Measurements from ENCODE around the gene ATP6V0D1. TPM values are rescaled to one million over a fixed set of nuclear protein-coding genes. Genes with fewer than 3 reads are reported as not detected.

The ATP6V0D1 gene
- polyA plus RNA-seq, 4 donors = 89.4 to 94.5 (median 92.3) TPM

- no peak for DNase-seq (ENCODE audit: low read depth in 4 of 4, low spot score in 2 of 4)
Measured at GRCh38 chr16:67445913-67446907, 34.7 kb downstream of the ATP6V0D1 start.

DNA sequence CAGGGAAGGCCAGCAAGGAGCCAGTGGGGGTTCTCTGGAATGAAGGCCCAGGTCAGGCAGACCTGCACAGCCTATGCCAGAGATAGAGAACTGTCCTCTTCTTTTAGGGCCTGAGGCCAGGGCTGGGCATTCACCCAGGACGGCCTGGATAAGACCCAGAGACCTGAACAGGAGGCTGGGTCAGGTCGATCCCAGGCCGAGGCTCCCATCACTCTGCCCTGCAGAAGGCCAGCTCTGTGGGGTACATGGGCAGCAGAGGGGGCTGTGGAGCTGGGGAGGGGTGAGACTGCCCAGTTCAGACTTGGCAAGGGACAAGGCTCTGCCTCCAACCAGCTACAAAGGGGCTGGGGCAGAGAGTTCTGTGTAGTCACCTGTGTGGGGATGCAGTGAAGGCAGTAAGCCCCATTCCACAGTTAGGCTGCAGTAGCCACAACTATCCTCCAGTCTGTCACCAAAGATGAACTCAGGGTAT is 35.5 kb downstream of the ATP6V0D1 start:
- no peak for DNase-seq (ENCODE audit: low read depth in 4 of 4, low spot score in 2 of 4)

- no peak for DNase-seq (ENCODE audit: low read depth in 4 of 4, low spot score in 2 of 4)
Measured at GRCh38 chr16:67445126-67445426, 35.9 kb downstream of the ATP6V0D1 start.

DNA sequence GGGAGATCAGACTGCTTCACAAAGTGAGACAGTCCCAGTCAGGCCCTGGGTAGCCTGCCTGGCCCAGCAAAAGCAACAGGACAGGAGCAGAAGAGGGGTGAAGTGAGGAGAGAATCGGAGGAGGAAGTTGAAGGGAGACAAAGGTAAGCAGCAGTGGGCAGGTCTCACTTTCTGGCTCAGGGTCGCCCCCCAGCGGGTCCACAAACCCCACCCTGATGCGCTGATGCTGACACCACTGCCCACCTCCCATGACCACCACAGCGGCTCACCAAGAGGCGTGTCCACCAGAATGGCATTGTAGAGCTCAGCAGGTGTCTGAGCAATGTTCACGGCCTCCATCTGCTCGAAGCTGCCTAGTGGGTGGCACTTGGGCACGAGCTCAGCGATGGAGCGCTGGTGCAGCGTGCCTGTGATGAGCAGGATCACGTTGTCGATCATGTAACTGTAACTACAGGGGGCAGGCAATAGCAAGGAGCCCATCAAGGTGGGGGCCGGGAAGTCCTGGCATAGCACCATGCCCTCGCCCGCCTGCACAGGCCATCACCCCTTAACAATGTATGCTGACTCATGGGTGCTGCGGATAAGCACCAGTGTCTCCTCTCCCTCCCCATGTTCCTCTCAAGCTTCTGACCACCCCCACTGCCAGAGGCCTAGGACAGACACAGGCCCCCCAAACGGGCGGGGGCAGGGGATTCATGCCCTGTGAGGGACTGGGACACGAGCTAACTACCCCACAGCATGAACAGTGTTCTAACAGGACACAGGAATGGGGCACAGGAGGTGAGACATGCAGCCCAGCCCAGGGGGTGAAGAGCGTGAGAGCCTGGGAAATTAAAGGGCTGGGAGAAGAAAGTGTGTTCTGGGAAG is 36.5 kb downstream of the ATP6V0D1 start:
- DNase-seq (ENCODE audit: low read depth in 4 of 4, low spot score in 2 of 4) = no peak

GRCh38 chr16:67443265-67443664 is 37.7 kb downstream of the ATP6V0D1 start:
- no peak for DNase-seq (ENCODE audit: low read depth in 4 of 4, low spot score in 2 of 4)

- no peak for DNase-seq (ENCODE audit: low read depth in 4 of 4, low spot score in 2 of 4)
Measured at GRCh38 chr16:67442581-67443255, 38.2 kb downstream of the ATP6V0D1 start.

DNA sequence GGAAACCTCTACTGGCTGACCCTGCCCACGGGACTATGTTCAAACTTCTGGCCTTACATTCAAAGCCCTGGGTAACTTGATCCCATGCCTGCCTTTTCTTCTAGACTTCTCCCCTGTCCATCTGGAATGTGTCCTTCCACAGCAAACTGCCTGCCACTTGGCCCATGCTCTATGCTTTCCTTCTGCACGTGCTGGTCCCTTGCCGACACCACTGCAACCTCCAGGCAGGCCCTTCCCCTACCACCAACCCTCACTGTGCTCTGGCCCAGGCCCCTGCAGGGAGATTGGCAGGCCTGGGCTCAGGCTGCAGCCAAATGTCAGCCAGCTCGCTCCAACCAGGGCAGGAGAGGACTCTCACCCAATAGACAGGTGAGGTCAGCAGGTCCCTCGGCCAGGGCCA is 39.0 kb downstream of the ATP6V0D1 start:
- no peak for DNase-seq (ENCODE audit: low read depth in 4 of 4, low spot score in 2 of 4)

- DNase-seq (ENCODE audit: low read depth in 4 of 4, low spot score in 2 of 4) = no peak
Measured at GRCh38 chr16:67441271-67441753, 39.6 kb downstream of the ATP6V0D1 start.

GRCh38 chr16:67438824-67439393 is 42.0 kb downstream of the ATP6V0D1 start:
- DNase-seq (ENCODE audit: low read depth in 4 of 4, low spot score in 2 of 4) = no peak

DNA sequence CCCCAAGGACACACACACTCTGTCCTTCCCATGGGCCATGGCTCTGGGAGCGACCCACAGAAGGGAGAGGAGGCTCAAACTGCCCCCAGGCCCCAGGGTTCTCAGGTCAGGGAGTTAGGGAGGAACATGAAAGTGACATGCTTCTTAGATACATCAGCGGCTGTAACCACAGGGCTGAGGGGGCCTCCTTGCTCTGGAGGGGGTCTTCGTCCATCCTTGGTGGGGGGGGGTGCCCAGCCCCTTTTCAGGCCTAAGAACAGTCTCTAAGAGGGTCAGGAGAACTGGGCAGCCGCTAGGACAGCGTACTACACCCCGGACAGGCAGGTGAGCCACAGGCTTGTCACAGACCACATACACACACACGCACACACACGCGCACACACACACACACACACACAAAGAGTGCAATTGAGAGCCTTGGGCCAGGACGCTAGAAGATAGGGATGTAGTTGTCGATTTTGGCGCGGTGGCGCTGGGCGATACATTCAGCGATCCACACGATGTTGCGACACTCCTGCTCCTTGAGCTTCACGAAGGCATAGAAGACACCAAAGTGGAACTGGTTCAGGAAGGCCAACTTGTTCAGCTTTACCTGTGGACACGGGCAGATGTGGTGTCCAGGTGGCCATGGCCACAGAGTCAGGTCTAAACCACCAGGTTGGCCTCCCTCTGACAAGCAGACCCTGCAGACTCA is 42.7 kb downstream of the ATP6V0D1 start:
- no peak for DNase-seq (ENCODE audit: low read depth in 4 of 4, low spot score in 2 of 4)

DNA sequence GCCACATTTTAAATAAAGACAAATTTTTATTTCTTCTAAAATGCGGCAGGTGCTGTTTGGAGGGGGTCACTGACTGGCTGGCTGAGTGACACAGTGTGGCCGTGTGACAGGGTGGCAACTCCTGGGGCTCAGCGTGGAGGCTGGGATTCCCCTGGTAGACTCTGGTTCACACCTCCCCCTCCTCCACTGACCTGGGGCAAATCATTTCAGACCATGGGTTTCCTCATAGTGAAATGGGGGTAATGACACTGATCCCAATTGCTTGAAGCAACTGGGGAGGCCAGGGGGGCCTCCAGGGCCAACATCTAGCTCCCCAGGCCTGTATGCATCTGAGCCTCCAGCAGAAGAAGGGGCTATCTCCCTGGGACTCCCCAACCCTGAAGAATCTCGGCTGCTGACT is 43.4 kb downstream of the ATP6V0D1 start:
- DNase-seq (ENCODE audit: low read depth in 4 of 4, low spot score in 2 of 4) = no peak

- no peak for DNase-seq (ENCODE audit: low read depth in 4 of 4, low spot score in 2 of 4)
Measured at GRCh38 chr16:67436640-67437193, 44.2 kb downstream of the ATP6V0D1 start.

DNA sequence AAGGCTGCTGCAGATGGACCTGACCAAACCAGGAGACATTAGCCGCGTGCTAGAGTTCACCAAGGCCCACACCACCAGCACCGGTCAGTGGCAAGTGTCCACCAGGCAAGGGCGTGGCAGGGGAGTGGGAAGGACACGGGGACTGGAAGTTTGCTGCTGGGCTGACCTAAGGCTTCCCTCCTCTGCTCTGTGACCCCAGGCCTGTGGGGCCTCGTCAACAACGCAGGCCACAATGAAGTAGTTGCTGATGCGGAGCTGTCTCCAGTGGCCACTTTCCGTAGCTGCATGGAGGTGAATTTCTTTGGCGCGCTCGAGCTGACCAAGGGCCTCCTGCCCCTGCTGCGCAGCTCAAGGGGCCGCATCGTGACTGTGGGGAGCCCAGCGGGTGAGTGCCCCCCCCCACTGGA is 45.2 kb downstream of the ATP6V0D1 start:
- DNase-seq (ENCODE audit: low read depth in 4 of 4, low spot score in 2 of 4) = no peak

- no peak for DNase-seq (ENCODE audit: low read depth in 4 of 4, low spot score in 2 of 4)
Measured at GRCh38 chr16:67433131-67433719, 47.7 kb downstream of the ATP6V0D1 start.

- DNase-seq (ENCODE audit: low read depth in 4 of 4, low spot score in 2 of 4) = no peak
Measured at GRCh38 chr16:67432506-67432890, 48.5 kb downstream of the ATP6V0D1 start.

GRCh38 chr16:67431775-67432505 is 49.0 kb downstream of the ATP6V0D1 start:
- DNase-seq (ENCODE audit: low read depth in 4 of 4, low spot score in 2 of 4) = no peak

DNA sequence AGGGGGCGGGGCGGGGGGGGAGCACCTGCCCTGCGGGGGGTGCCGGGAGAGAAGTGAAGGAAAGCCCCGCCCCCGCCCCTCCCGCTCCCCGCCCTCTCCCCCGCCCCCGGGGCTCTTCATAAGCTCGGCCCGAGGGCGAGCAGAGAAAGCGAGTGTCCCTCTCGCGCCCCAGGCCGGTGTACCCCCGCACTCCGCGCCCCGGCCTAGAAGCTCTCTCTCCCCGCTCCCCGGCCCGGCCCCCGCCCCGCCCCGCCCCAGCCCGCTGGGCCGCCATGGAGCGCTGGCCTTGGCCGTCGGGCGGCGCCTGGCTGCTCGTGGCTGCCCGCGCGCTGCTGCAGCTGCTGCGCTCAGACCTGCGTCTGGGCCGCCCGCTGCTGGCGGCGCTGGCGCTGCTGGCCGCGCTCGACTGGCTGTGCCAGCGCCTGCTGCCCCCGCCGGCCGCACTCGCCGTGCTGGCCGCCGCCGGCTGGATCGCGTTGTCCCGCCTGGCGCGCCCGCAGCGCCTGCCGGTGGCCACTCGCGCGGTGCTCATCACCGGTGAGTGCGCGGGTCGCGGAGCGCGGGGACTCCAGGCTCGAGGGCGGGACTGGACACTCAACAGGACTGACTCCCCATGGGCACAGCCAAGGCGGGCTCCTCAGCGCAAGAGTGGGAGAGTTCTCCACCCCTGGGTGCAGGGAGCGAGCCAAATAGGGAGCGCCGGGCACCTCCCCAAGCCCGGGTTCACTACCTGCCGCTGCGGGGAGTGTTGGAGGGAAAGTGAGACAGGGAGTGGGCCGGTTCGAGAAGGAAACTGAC is 49.8 kb downstream of the ATP6V0D1 start, which contains the start of gene HSD11B2:
HSD11B2 (plus strand) TSS at position 145 of the 798 bp plus-strand sequence; CDS start at position 273, 128 bp downstream.
- no peak for DNase-seq (ENCODE audit: low read depth in 4 of 4, low spot score in 2 of 4)
